Measurements from ENCODE around the gene SUDS3. TPM values are rescaled to one million over a fixed set of nuclear protein-coding genes. Genes with fewer than 3 reads are reported as not detected.
A peak's percentile ranks its signal among the peaks of the same experiment; 100 is the strongest.

SUDS3 gene
- total RNA-seq, 1 experiment from 2014 or later, result 62.8 TPM

GRCh38 chr12:118373616-118374015 is 2.7 kb upstream of the SUDS3 start:
- ATAC-seq, result no peak
- intact Hi-C loops (cut with micrococcal nuclease), result loop anchor here (1.0 to 10.0 kb wide), 3 partner anchors 66 to 499 kb away; no protein-coding TSS in a partner anchor
- Histone ChIP-seq H3K9me3 (ENCODE audit: low read length) (no peaks in the 10 kb centered on the region), H3K9ac (ENCODE audit: low read length) (peak overlapping the region; percentile 81), H3K27me3 (ENCODE audit: low read length) (no peaks in the 10 kb centered on the region), H2AFZ (ENCODE audit: low read length) (peak overlapping the region; percentile 57; the same call in 1 of the 2 replicates), H3K4me2 (ENCODE audit: low read length) (peak overlapping the region; percentile 90), H3K27ac (ENCODE audit: low read length) (peak overlapping the region; percentile 47; the same call in 1 of the 2 replicates), H3K36me3 (ENCODE audit: low read depth, low read length) (no peaks in the 10 kb centered on the region), H3K4me1 (ENCODE audit: insufficient read depth, low read length) (peaks cover 29% of the 10 kb centered on the region), H3K9me2 (replicated peaks; ENCODE audit: low read length) (no peaks in the 10 kb centered on the region), H3K4me3 (ENCODE audit: low read length) (peak overlapping the region; percentile 78), H3F3A (ENCODE audit: low read length, unreplicated experiment) (no peaks in the 10 kb centered on the region), H4K20me1 (ENCODE audit: low read length) (peaks cover 3% of the 10 kb centered on the region; the same call in 1 of the 2 replicates), H3K79me2 (ENCODE audit: low read length) (peaks cover 59% of the 10 kb centered on the region)
- DNase-seq, result no peak
- no TSS peak for BruUV-seq (replicated peaks)
- ChIA-PET CTCF (no interaction called here), POLR2A (ENCODE audit: unreplicated experiment) (no interaction called here)
- TF ChIP-seq EZH2phosphoT487 (IDR thresholded peaks at IDR 0.05; ENCODE audit: borderline replicate concordance, low read length) (no peak), EZH2 (IDR thresholded peaks at IDR 0.05; ENCODE audit: low read length, unreplicated experiment) (no peak)
- TF ChIP-seq, protein P1, sequence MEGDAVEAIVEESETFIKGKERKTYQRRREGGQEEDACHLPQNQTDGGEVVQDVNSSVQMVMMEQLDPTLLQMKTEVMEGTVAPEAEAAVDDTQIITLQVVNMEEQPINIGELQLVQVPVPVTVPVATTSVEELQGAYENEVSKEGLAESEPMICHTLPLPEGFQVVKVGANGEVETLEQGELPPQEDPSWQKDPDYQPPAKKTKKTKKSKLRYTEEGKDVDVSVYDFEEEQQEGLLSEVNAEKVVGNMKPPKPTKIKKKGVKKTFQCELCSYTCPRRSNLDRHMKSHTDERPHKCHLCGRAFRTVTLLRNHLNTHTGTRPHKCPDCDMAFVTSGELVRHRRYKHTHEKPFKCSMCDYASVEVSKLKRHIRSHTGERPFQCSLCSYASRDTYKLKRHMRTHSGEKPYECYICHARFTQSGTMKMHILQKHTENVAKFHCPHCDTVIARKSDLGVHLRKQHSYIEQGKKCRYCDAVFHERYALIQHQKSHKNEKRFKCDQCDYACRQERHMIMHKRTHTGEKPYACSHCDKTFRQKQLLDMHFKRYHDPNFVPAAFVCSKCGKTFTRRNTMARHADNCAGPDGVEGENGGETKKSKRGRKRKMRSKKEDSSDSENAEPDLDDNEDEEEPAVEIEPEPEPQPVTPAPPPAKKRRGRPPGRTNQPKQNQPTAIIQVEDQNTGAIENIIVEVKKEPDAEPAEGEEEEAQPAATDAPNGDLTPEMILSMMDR (conservative IDR thresholded peaks at IDR 0.05; ENCODE audit: low read depth, low read length), result no peak

DNA sequence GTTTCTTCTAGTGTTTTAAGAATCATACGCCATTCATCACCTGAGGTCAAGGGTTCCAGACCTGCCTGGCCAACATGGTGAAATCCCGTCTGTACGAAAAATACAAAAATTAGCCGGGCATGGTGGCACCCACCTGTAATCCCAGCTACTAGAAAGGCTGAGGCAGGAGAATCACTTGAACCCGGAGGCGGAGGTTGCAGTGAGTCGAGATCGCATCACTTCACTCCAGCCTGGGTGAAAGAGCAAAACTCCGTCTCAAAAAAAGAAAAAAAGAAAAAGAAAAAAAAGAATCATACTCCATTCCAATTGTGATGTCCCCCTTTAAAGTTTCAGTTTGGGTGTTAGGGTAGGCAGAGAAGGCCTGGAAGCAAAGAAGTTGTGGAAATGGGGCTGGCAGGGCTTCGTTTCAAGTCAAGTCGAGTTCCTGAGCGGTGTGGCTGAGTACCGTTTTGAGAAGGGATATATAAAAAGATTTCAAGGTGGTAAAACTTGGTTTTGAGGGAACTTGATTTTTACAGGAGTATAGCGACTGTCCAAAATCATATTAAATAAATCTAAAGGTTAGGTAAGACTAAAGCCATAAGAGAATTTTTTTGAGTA is 2.1 kb upstream of the SUDS3 start:
- POLR2A ChIA-PET (ENCODE audit: unreplicated experiment), result no interaction called here
- H3K4me2 ChIP-seq (ENCODE audit: low read length), result peak overlapping the region; percentile 90

More for the DNA sequence above, 2.1 kb upstream of the SUDS3 start:
- no peaks in the 10 kb centered on the region for H3K36me3 ChIP-seq (ENCODE audit: low read depth, low read length)
- no peak for ATAC-seq
- no peak overlapping the region for H3K27ac ChIP-seq (ENCODE audit: low read length)
- peaks cover 63% of the 10 kb centered on the region for H3K79me2 ChIP-seq (ENCODE audit: low read length)
- BruUV-seq (replicated peaks), result no TSS peak
- H3K4me1 ChIP-seq (ENCODE audit: insufficient read depth, low read length), result peaks cover 29% of the 10 kb centered on the region
- H3K4me3 ChIP-seq (ENCODE audit: low read length), result no peak overlapping the region
- H3K27me3 ChIP-seq (ENCODE audit: low read length), result no peaks in the 10 kb centered on the region
- intact Hi-C loops (cut with micrococcal nuclease), result loop anchor here (5.0 to 10.0 kb wide), 2 partner anchors 317 to 499 kb away; no protein-coding TSS in a partner anchor
- DNase-seq, result no peak
- no peaks in the 10 kb centered on the region for H3K9me3 ChIP-seq (ENCODE audit: low read length)
- TF ChIP-seq EZH2 (IDR thresholded peaks at IDR 0.05; ENCODE audit: low read length, unreplicated experiment), result no peak
- TF ChIP-seq EZH2phosphoT487 (IDR thresholded peaks at IDR 0.05; ENCODE audit: borderline replicate concordance, low read length), result no peak
- TF ChIP-seq, protein P1 (conservative IDR thresholded peaks at IDR 0.05; ENCODE audit: low read depth, low read length), result no peak
- no peaks in the 10 kb centered on the region for H3F3A ChIP-seq (ENCODE audit: low read length, unreplicated experiment)
- CTCF ChIA-PET, result no interaction called here
- no peak overlapping the region for H3K9ac ChIP-seq (ENCODE audit: low read length)
- H2AFZ ChIP-seq (ENCODE audit: low read length), result no peak overlapping the region
- no peaks in the 10 kb centered on the region for H3K9me2 ChIP-seq (replicated peaks; ENCODE audit: low read length)
- H4K20me1 ChIP-seq (ENCODE audit: low read length), result peaks cover 3% of the 10 kb centered on the region; the same call in 1 of the 2 replicates
